Gastroesophageal sphincter (tissue), 3 donors: ENCODE data around the gene DIP2C.

Source experiments
- EP300 ChIP-seq: sonication (generic); formaldehyde crosslinking; IDR thresholded peaks from one replicate; pipeline ENCODE4 v1.6.1; 2017; ENCODE audit warnings: antibody characterized with exemption, mild to moderate bottlenecking
- POLR2AphosphoS5 ChIP-seq: sonication (generic); formaldehyde crosslinking; IDR thresholded peaks from one replicate; pipeline ENCODE4 v1.6.1; 2017; ENCODE audit warnings: antibody characterized with exemption
- TF ChIP-seq, protein P1 (sequence below), 4 experiments: fragments of 200-600 bp in 2 of 4; fragments of 450-650 bp in 2 of 4; sonication (generic) in 1 of 4; IDR thresholded peaks; one replicate each; pipeline ENCODE4 v1.5.1; 2017 to 2019; ENCODE audit warnings: antibody characterized with exemption in 4 of 4, mild to moderate bottlenecking in 2 of 4, moderate library complexity in 2 of 4

GRCh38 chr10:314381-314780, 375.1 kb downstream of the DIP2C start:
- TF ChIP-seq EP300 (no peak), POLR2AphosphoS5 (no peak)
- TF ChIP-seq, protein P1, sequence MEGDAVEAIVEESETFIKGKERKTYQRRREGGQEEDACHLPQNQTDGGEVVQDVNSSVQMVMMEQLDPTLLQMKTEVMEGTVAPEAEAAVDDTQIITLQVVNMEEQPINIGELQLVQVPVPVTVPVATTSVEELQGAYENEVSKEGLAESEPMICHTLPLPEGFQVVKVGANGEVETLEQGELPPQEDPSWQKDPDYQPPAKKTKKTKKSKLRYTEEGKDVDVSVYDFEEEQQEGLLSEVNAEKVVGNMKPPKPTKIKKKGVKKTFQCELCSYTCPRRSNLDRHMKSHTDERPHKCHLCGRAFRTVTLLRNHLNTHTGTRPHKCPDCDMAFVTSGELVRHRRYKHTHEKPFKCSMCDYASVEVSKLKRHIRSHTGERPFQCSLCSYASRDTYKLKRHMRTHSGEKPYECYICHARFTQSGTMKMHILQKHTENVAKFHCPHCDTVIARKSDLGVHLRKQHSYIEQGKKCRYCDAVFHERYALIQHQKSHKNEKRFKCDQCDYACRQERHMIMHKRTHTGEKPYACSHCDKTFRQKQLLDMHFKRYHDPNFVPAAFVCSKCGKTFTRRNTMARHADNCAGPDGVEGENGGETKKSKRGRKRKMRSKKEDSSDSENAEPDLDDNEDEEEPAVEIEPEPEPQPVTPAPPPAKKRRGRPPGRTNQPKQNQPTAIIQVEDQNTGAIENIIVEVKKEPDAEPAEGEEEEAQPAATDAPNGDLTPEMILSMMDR (IDR thresholded peaks at IDR 0.05), result no peak
